ENCODE results near the gene ABCA4. TPM values are rescaled to one million over a fixed set of nuclear protein-coding genes. Genes with fewer than 3 reads are reported as not detected.
A peak's percentile ranks its signal among the peaks of the same experiment; 100 is the strongest.
"Not testable (repeated sequence)": the region's sequence is repeated elsewhere in the genome, so short reads cannot be mapped to it uniquely, and the experiment has no call there.

ABCA4 gene
- 6.0 and 6.6 TPM in 2 replicates for total RNA-seq
- long read RNA-seq, partial matches to known transcripts = 18 of 24 reads
- long read RNA-seq, other reads (novel, unspliced or antisense) = 6 of 24 reads

GRCh38 chr1:94120991-94121390 lies at the start of gene ABCA4:
Gene ABCA4, minus strand, starts transcription at chr1:94121148. Its CDS starts 103 bp downstream, at chr1:94121045.
- H3K9me3 Mint-ChIP-seq (ENCODE audit: unreplicated experiment) = no peaks in the 10 kb centered on the region
- H3K4me1 Mint-ChIP-seq (ENCODE audit: unreplicated experiment) = peaks cover 49% of the 10 kb centered on the region
- TF ChIP-seq CTCF (IDR thresholded peaks at IDR 0.05) = no peak
- no peak within 1 kb of the TSS for H3K4me3 Mint-ChIP-seq (ENCODE audit: unreplicated experiment)
- H3K27ac Mint-ChIP-seq (ENCODE audit: unreplicated experiment) = peak within 1 kb of the TSS; percentile 52
- H3K36me3 Mint-ChIP-seq (ENCODE audit: unreplicated experiment) = peaks cover 2% of the 10 kb centered on the region
- no peaks in the 10 kb centered on the region for H3K27me3 Mint-ChIP-seq (ENCODE audit: unreplicated experiment)
- no peak for DNase-seq (ENCODE audit: extremely low spot score, unreplicated experiment)

GRCh38 chr1:94169126-94169525 lies 48.2 kb upstream of the ABCA4 start:
- no peak for DNase-seq (ENCODE audit: extremely low spot score, unreplicated experiment)
- H3K4me3 Mint-ChIP-seq (ENCODE audit: unreplicated experiment) = no peak overlapping the region
- H3K27me3 Mint-ChIP-seq (ENCODE audit: unreplicated experiment) = no peaks in the 10 kb centered on the region
- peaks cover 7% of the 10 kb centered on the region for H3K9me3 Mint-ChIP-seq (ENCODE audit: unreplicated experiment)
- no peak for TF ChIP-seq CTCF (IDR thresholded peaks at IDR 0.05)
- H3K4me1 Mint-ChIP-seq (ENCODE audit: unreplicated experiment) = peaks cover 5% of the 10 kb centered on the region
- peak overlapping the region; percentile 40 for H3K27ac Mint-ChIP-seq (ENCODE audit: unreplicated experiment)
- peaks cover 56% of the 10 kb centered on the region for H3K36me3 Mint-ChIP-seq (ENCODE audit: unreplicated experiment)

GRCh38 chr1:94165843-94166242 lies 44.9 kb upstream of the ABCA4 start:
- Mint-ChIP-seq H3K9me3 (ENCODE audit: unreplicated experiment) (peaks cover 15% of the 10 kb centered on the region), H3K4me3 (ENCODE audit: unreplicated experiment) (no peak overlapping the region), H3K27ac (ENCODE audit: unreplicated experiment) (no peak overlapping the region), H3K36me3 (ENCODE audit: unreplicated experiment) (peaks cover 34% of the 10 kb centered on the region), H3K4me1 (ENCODE audit: unreplicated experiment) (peaks cover 18% of the 10 kb centered on the region), H3K27me3 (ENCODE audit: unreplicated experiment) (no peaks in the 10 kb centered on the region)
- no peak for DNase-seq (ENCODE audit: extremely low spot score, unreplicated experiment)
- no peak for TF ChIP-seq CTCF (IDR thresholded peaks at IDR 0.05)

GRCh38 chr1:94164885-94165284 lies 43.9 kb upstream of the ABCA4 start:
- not testable (repeated sequence) for DNase-seq (ENCODE audit: extremely low spot score, unreplicated experiment); H3K27ac Mint-ChIP-seq (ENCODE audit: unreplicated experiment); H3K27me3 Mint-ChIP-seq (ENCODE audit: unreplicated experiment); H3K4me3 Mint-ChIP-seq (ENCODE audit: unreplicated experiment)
- Mint-ChIP-seq H3K36me3 (ENCODE audit: unreplicated experiment) (peaks cover 25% of the 10 kb centered on the region), H3K9me3 (ENCODE audit: unreplicated experiment) (peaks cover 15% of the 10 kb centered on the region), H3K4me1 (ENCODE audit: unreplicated experiment) (peaks cover 24% of the 10 kb centered on the region)

- Mint-ChIP-seq H3K9me3 (ENCODE audit: unreplicated experiment) (peaks cover 15% of the 10 kb centered on the region), H3K36me3 (ENCODE audit: unreplicated experiment) (peaks cover 17% of the 10 kb centered on the region), H3K4me1 (ENCODE audit: unreplicated experiment) (peaks cover 23% of the 10 kb centered on the region), H3K27ac (ENCODE audit: unreplicated experiment) (peak overlapping the region; percentile 15)
- not testable (repeated sequence) for H3K4me3 Mint-ChIP-seq (ENCODE audit: unreplicated experiment); H3K27me3 Mint-ChIP-seq (ENCODE audit: unreplicated experiment); DNase-seq (ENCODE audit: extremely low spot score, unreplicated experiment)
These were observed 43.2 kb upstream of the ABCA4 start for GRCh38 chr1:94164121-94164520.

GRCh38 chr1:94163249-94163648 lies 42.3 kb upstream of the ABCA4 start:
- Mint-ChIP-seq H3K36me3 (ENCODE audit: unreplicated experiment) (peaks cover 11% of the 10 kb centered on the region), H3K4me1 (ENCODE audit: unreplicated experiment) (peaks cover 24% of the 10 kb centered on the region), H3K9me3 (ENCODE audit: unreplicated experiment) (peaks cover 19% of the 10 kb centered on the region)
- not testable (repeated sequence) for H3K27ac Mint-ChIP-seq (ENCODE audit: unreplicated experiment); H3K27me3 Mint-ChIP-seq (ENCODE audit: unreplicated experiment); DNase-seq (ENCODE audit: extremely low spot score, unreplicated experiment); H3K4me3 Mint-ChIP-seq (ENCODE audit: unreplicated experiment)

Data from osteocyte (in vitro differentiated cells).